ENCODE data around the gene AOPEP. TPM values are rescaled to one million over a fixed set of nuclear protein-coding genes. Genes with fewer than 3 reads are reported as not detected.

The AOPEP gene
- polyA plus RNA-seq, 1 of the 3 experiments (the other 2 are of a cell fraction): 54.6 TPM

GRCh38 chr9:95003689-95004410, 277.4 kb downstream of the AOPEP start:
- H3F3A ChIP-seq (replicated peaks; ENCODE audit: insufficient read depth): peaks cover 23% of the 10 kb centered on the region
- H3K4me2 ChIP-seq: peak overlapping the region; percentile 75
- H3K9me3 ChIP-seq: no peaks in the 10 kb centered on the region
- 12% methylated on average over 16 of the region's 19 CpGs for WGBS (ENCODE audit: low lambda C conversion rate)
- DNase-seq: peak; percentile 80
- peaks cover 12 to 25% of the 10 kb centered on the region in 2 experiments for H3K36me3 ChIP-seq (replicated peaks in 1 of 2; ENCODE audit: control insufficient read depth in 1 of 2, insufficient read depth in 2 of 2, low read length in 1 of 2)
- ChIA-PET CTCF (interaction anchor here (0.7 to 2.6 kb wide), 7 partner anchors 12 to 323 kb away, joined by 3 to 16 read pairs (median 5); no protein-coding TSS in a partner anchor), POLR2A (interaction anchor here (0.8 to 1.2 kb wide), 3 partner anchors 92 to 223 kb away, joined by 3 to 4 read pairs (median 3); no protein-coding TSS in a partner anchor)
- H4K20me1 ChIP-seq (ENCODE audit: insufficient read depth): no peaks in the 10 kb centered on the region
- H3K79me2 ChIP-seq (ENCODE audit: insufficient read depth): peaks cover 43% of the 10 kb centered on the region
- no peaks in the 10 kb centered on the region for H3K27me3 ChIP-seq (ENCODE audit: insufficient read depth)
- peaks cover 0 to 22% of the 10 kb centered on the region in 2 experiments; a peak in 2 of 4 replicates for H3K4me1 ChIP-seq (ENCODE audit: control insufficient read depth in 1 of 2, insufficient read depth in 2 of 2, low read depth in 1 of 2, low read length in 1 of 2)
- H3K4me3 ChIP-seq (ENCODE audit: low read depth in 2 of 2, low read length in 1 of 2): peak overlapping the region; percentile 67 to 87
- H3K9me2 ChIP-seq: no peaks in the 10 kb centered on the region
- H3K27ac ChIP-seq (ENCODE audit: low read depth in 2 of 2, low read length in 1 of 2): peak overlapping the region; percentile 84 to 97
- peak overlapping the region; percentile 87 for H3K9ac ChIP-seq
- peak overlapping the region; percentile 72 for H2AFZ ChIP-seq (ENCODE audit: low read depth)
- TF ChIP-seq TCF12 (IDR thresholded peaks at IDR 0.05) (no peak), FOSL2 (IDR thresholded peaks at IDR 0.05; ENCODE audit: borderline replicate concordance, low read depth) (no peak), ELF1 (IDR thresholded peaks at IDR 0.05) (no peak), RCOR1 (IDR thresholded peaks at IDR 0.05; ENCODE audit: low read length) (no peak), POLR2AphosphoS5 (IDR thresholded peaks at IDR 0.05; ENCODE audit: low read depth, low read length) (peak; percentile 55; the same call in 1 of the 2 replicates), JUND (IDR thresholded peaks at IDR 0.05) (no peak), RAD21 (IDR thresholded peaks at IDR 0.05; ENCODE audit: low read length) (no peak; the same call in 1 of the 2 replicates), MXI1 (IDR thresholded peaks at IDR 0.05; ENCODE audit: low read depth, low read length) (no peak), NFIC (IDR thresholded peaks at IDR 0.05; ENCODE audit: borderline replicate concordance) (no peak), FOXJ3 (CRISPR knock-in tag; IDR thresholded peaks at IDR 0.05) (no peak), USF2 (IDR thresholded peaks at IDR 0.05; ENCODE audit: borderline replicate concordance, low read depth, low read length) (no peak), MEF2A (IDR thresholded peaks at IDR 0.05; ENCODE audit: borderline replicate concordance, low read depth) (no peak), MAX (IDR thresholded peaks at IDR 0.05; ENCODE audit: low read depth) (peak; percentile 37; the same call in 1 of the 2 replicates), EZH2phosphoT487 (IDR thresholded peaks at IDR 0.05; ENCODE audit: borderline replicate concordance, low read depth) (no peak), PBX3 (IDR thresholded peaks at IDR 0.05) (no peak), SIN3A (IDR thresholded peaks at IDR 0.05; ENCODE audit: borderline replicate concordance, low read depth, low read length) (0 out of 2 replicates have a peak, but pooled peaks have one; percentile 22), REST (IDR thresholded peaks at IDR 0.05; ENCODE audit: low read depth, low read length) (no peak), RFX5 (IDR thresholded peaks at IDR 0.05; ENCODE audit: low read length) (peak; percentile 92), USF1 (IDR thresholded peaks at IDR 0.05; ENCODE audit: borderline replicate concordance, low read depth) (no peak), GATA2 (CRISPR knock-in tag; IDR thresholded peaks at IDR 0.05) (no peak), FOXM1 (IDR thresholded peaks at IDR 0.05; ENCODE audit: low read depth) (no peak), NRF1 (IDR thresholded peaks at IDR 0.05; ENCODE audit: low read depth, low read length) (no peak), TEAD4 (IDR thresholded peaks at IDR 0.05; ENCODE audit: borderline replicate concordance, insufficient read depth) (no peak), GABPA (IDR thresholded peaks at IDR 0.05; ENCODE audit: low read depth) (no peak), EP300 (IDR thresholded peaks at IDR 0.05; ENCODE audit: borderline replicate concordance in 1 of 2, low read depth in 1 of 2, low read length in 1 of 2) (no peak), SMC3 (IDR thresholded peaks at IDR 0.05; ENCODE audit: low read depth, low read length) (no peak), CHD2 (IDR thresholded peaks at IDR 0.05; ENCODE audit: low read length, partially characterized antibody) (no peak)
